GM21825 (cell line): ENCODE results near the gene DPEP3.

ENCODE experiments used
- ATAC-seq: cut with Tn5 transposase; IDR thresholded peaks from one replicate; pipeline ENCODE4 v1.9.1; 2021; ENCODE audit warnings: mild to moderate bottlenecking, moderate library complexity; ENCODE audit not compliant: unreplicated experiment

Gene DPEP3

GRCh38 chr16:67967183-67967957, 12.9 kb downstream of the DPEP3 start:
- ATAC-seq, result no peak

DNA sequence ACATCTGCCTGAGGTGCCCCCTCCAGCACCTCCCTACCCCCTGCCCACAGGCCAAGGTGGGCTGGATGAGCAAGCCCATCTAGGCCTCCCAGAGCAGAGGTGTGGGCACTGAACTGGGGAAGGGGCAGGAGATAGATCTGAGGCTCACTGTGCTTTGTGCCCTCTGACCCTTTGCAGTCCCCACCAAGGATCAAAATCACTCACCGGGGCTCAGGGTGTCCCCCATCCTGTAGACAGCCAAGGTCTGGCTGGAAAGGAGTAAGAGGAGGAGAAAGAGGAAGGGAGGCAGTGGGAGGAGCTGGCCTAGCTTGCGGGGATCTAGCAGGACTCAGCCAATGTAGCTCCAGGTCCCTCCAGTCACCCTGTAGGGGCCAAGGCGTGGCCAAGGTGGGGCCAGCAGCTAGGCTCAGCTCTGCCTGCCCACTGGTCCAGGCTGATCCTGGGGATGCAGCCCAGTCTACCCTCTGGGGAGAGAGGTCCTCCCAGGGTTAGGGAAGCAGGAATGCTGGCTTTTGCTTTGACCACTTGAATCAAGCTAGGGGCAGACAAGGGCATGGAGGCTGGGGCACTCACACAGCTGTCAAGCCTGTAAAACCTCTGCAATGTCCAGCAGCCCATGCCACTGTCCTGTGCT, 13.6 kb downstream of the DPEP3 start:
- ATAC-seq, result no peak

DNA sequence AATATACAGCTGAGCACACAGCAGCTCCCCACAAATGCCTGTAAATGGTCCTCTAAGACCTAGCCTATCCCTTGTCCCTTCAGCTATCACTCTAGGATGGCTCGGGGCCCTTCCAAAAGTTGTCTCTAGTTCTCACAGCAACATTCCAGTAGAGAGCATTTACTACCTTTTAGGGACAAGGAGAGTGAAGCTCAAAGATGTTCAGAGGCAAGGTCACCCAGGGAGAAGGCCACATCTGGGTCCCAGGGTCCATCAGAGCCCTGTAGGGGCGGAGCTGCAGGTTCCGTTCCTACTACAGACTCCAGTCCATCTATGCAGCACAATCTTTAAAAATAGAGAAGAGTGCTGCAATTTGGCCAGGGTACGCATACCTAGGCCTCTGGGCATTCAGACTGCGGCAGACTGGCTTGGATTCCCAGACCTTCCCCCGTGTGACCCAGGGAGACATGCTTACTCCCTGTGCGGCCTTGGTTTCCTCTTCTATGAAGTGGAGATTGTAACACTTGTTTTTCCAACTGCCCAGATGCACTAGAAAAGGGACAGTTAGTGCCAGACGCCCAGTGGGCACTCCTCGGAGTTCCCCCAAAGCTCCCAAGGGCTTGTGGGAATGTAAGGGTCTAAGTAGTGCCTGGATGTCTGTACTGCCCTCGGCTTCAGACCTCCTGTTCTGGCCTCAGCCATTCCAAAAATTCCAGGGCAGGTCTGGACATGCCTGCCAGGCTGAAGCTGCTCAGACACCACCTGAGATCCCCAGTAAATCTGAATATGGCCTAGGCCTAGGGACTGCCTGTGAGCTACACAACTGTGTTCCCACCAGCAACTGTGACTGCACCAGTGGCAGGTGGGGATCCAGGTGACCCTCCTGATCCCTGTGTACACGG, 14.4 kb downstream of the DPEP3 start:
- ATAC-seq, result no peak

DNA sequence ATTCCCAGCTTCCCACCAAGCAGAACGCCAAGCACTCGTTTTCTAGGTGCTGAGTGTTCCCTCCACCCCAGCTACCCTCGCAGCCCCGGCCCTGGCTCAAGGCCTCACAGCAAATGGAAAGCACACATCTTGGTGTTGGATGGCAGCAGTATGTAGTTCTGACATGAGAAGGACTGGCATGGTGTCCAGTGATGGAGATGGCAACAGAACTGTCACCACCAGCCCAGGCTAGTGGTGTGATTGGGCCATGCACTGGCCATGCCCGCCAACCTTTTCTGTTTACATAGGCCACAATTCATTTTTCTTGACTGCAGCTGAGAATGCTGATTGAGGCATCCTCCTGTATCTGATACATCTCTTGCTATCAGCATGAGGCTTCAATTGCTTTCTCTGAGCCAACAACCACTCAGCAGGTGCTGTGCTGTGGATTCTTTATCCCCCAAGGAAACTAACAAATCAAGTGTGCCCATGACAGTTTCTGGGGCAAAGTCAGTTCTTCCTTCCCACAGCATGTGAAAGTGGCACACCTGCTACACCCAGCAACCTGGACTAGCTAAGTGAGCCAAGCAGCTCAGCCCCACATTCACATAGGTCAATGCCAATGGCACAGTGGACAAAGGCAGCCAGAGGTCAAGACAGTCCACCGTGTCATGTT, 15.7 kb downstream of the DPEP3 start:
- no peak for ATAC-seq

- ATAC-seq, result no peak
Observed at GRCh38 chr16:67963662-67964321, 16.5 kb downstream of the DPEP3 start.

DNA sequence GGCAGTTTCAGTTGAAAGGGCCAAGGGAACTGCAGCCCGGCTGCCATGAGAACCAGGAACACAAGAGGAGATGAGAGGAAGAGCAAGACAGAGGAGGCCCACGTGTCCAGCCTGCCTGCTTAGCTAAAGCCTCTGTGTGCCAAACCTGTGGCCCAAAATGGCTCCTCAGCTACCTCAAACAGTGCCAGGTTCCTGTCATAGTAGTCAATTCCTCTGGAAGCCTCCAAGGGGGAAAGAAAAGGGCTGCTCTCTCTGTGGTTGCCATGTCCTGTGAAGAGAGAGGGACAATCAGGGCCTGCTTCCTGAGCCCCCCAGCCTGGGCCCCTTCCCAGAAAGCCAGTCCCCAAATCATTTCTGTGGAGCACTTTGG, 17.0 kb downstream of the DPEP3 start:
- no peak for ATAC-seq

DNA sequence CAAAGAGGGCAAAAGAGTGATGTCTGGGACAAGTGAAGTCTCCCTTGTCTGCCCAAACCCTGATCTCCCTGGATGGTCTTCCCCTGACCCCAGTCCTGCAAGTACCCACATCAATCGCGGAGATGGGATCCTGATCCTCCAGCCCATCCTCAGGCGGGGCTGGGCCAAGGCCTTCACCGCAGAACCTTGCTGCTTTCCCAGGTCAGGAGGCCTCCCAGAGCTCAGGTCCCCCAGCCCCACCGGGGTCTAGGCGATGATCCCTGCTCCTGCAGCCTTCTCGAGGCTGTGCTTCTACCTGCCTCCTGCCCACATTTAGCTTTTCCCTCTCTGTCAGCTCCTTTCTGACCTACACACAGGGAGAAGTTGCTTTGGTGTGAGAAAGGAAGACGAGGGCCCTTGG, 18.2 kb downstream of the DPEP3 start:
- no peak for ATAC-seq

- ATAC-seq, result no peak
Observed at GRCh38 chr16:67961551-67961957, 18.7 kb downstream of the DPEP3 start.

GRCh38 chr16:67959536-67960329, 20.6 kb downstream of the DPEP3 start:
- no peak for ATAC-seq

GRCh38 chr16:67957622-67958021, 22.7 kb downstream of the DPEP3 start:
- no peak for ATAC-seq

DNA sequence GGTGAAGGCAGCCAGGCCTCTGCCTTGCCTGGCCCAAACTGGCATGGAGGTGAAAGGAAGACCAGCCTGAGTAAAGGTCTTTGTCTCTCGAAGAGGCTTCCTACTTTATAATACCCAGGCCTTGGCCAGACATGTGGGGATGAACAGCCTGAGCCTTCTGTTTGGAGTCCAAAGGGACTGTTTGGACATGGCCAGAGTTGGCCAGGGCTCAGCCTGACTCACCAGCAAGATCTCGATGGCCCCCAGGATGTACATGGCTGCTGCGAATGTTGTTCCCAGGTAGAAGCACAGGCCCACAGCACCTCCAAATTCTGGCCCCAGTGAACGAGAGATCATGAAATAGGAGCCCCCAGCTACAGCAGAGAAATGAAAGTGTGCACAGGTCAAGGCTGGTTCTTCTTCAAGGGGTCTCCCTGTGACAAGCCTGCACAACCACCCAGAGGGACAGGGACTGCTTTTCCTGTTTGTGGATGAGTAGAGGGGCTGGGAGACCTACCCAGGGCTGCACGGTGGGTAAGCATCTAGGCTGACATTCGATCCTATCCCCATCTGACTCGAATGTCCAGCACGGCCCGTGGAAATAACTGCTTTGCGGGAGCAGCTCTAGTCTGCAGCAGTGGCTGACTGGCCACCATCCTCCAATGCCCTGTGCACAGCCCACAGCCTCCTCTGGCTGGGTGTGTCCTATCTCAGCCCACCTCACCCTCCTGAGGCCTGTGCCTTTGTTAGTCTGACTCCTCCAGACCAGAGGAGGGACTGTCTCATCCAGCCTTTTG, 25.7 kb downstream of the DPEP3 start:
- ATAC-seq, result no peak

DNA sequence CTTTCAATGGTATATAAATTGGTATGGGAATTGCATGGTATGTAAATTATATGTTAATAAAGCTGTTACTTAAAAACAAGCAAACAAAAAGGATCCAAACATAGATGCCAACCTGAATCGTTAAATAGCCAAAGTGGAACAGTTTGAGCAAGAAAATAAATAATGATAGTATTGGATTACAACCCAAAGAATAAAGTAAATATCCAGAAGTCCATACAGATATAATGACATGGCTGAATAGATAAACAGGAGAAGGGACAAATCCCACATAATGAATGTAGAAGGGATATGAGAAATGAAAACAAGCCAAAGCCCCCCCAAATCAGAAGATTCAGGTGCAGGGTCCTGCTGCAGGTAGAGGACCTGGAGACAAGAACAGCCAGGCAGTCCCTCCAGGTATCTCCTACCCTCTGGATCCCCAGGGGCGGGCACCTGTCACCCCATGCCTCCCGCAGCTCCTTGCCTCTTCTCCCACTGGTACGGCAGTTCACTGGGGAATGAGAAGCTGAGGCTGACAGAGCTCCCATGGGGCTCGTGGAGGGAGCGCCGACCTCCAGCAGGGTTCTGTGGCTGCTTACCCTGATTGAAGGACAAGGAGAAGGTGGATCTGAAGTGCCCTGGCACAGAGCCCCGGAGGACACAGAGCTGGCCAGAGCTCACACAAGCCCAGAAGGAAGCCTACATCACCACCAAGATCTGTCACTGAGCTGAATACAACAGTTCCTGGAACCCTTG, 26.5 kb downstream of the DPEP3 start:
- ATAC-seq, result no peak

- no peak for ATAC-seq
Observed at GRCh38 chr16:67951485-67951884, 28.8 kb downstream of the DPEP3 start.

- ATAC-seq, result no peak
Observed at GRCh38 chr16:67950335-67950843, 29.9 kb downstream of the DPEP3 start.

DNA sequence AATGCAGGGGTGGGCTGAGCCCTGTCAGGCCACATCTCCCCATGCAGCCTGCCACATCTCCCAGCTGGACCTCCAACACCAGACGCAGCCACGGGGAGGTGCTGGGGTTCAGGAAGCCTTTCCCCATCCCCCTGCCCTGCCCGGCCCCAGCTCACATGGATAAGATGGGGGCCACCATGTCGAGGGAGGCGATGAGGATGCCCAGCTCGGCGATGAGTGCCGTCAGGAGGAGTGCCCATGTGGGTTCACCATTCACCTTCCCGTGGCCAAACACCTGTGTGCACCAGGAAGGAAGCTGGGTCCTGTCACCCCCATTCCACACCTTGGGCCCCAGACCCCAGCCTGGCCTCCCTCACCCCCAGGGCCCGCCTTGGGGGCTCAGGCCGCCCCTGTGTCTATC, 30.7 kb downstream of the DPEP3 start:
- no peak for ATAC-seq

DNA sequence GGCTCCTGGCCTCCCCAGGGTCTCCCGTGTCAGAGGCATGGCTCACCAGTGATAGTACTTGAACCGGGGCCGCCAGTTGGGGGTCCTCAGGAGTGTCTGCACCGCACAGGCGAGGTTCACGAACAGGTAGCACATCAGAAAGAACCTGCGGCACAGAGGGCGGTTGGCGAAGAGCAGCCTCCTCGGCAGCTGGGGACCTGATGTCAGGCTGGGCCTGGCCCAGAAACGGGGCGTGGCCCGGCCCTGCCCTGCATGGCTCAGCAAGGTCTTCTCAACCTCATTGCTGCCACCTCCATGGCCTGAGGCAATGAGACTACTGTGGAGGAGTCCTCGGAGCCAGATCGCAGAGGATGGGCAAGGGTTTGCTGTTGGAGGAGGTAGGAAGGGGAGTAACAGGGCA, 32.3 kb downstream of the DPEP3 start:
- ATAC-seq, result no peak

DNA sequence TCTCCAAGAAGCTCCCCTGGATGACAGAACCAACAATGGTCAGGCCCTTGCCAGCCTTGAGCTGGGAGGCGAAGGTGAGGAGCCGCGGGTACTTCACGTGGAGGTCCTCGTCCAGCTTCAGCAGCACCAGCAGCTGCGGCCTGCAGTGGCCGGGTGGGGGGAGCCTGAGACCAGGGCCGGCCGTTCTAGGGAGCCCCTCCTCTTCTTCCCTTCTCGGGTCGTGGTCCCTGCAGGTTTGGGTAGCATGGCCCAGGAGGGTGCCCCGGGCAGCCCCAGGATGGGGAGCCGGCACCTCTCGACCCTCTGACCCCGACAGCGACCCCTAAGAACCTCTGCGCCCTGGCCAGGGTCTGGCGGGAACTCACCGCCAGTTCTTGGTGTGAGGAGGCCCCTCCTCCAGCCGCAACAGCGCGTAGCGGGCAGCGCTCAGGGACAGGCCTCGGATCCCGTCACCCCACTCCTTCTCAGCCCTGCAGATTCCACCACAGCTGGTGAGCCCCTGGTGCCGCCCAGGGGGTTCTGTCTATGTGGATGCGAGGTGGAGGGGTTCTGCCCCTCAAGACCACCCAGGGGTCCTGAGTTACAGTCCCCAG, 33.2 kb downstream of the DPEP3 start:
- no peak for ATAC-seq

DNA sequence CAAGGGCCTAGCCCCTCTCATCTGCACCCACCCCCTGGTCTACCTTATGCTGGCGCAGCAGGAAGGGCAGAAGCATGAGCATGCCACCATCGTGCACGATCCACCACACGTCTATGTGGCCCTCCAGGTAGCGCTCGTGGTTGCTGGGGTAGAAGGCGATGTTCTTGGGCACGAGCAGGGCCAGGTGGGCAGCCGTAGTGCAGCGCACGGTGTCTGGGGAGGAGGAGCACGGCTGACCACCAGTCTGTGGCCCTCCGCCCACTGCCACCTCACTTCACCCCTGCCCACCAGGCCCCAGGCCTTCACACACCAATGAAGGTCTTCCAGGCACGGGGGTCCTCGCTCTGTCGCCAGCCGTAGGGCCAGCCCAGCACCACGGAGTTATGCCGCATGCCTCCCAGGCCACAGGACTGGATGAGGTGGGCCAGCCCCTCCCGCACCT, 34.1 kb downstream of the DPEP3 start:
- no peak for ATAC-seq
